H4 (cell line): ENCODE measurements around the gene ITPRID2. TPM values are rescaled to one million over a fixed set of nuclear protein-coding genes. Genes with fewer than 3 reads are reported as not detected.

Experiments
- DNase-seq: peaks from one replicate; pipeline ENCODE4 v3.0.0-alpha.2; 2015; ENCODE audit warnings: low spot score
- total RNA-seq: library from RNA; depleted of rRNA; stranded (reverse); fragments of >200 nt; shearing (Covaris generic); gene quantifications from 2 replicates; pipeline ENCODE4 v1.2.3, GENCODE V29; 2014

The ITPRID2 gene
- total RNA-seq, 1 experiment from 2014 or later = 68.5 TPM

DNA sequence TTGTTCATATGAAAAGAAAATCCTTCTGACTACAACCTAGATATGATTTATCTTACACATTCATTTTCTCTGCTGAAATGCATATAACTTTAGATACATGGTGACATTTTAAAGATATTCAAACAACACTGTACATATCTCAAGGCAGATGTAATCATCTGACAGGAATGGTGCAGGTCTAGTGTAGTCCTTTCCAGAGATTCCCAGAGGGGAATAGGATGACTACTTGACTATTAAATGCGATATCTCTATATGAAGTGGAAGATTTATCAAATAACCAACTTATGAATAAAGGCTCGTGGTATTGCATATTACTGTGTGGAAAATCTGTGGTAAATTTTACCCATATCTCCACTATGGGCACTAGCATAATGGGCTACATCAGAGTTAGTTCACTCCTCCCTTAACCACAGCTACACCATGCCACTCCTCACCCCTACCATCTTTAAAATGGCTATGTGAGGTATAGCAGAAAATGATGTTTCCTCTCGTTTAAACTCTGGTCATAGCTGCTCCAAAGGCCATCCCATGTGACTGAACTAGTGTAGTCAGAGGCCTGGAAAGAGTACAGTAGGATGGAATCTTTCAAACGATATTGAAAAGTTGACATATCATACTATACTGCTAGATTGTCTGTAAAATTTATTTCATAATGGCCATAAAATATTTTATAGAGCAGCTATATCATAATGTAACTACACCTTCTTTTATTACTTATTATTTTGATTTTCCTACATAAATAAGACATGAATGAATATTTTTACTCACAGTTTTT lies 9.1 kb upstream of the ITPRID2 start:
- DNase-seq = no peak

- no peak for DNase-seq
These were observed 6.9 kb upstream of the ITPRID2 start for GRCh38 chr2:181884601-181885000.

- DNase-seq = no peak
These were observed 6.4 kb upstream of the ITPRID2 start for GRCh38 chr2:181885096-181885495.

GRCh38 chr2:181886192-181886591 lies 5.3 kb upstream of the ITPRID2 start:
- no peak for DNase-seq

- DNase-seq = no peak
These were observed 4.5 kb upstream of the ITPRID2 start for GRCh38 chr2:181887045-181887444.

- no peak for DNase-seq
These were observed 1.8 kb upstream of the ITPRID2 start for GRCh38 chr2:181889776-181890175.

DNA sequence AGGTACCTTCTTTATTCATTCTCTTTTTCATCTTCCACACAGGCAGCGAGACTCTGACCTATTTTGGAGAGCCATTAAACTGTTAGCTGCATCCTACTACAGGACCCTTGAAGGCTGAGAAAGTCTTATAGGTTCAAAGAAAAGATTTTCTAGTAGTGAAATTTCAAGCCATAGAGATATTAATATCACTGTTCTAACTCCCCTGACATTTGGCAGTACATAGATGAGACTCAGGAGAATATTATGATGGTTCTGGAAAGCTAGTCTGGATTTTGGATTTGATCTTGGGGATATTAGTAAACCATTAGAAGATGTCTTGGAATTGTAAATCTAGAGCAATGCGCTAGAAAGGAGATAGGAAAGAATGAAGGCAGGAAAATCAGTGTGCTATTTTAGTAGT lies 1.3 kb upstream of the ITPRID2 start:
- no peak for DNase-seq

DNA sequence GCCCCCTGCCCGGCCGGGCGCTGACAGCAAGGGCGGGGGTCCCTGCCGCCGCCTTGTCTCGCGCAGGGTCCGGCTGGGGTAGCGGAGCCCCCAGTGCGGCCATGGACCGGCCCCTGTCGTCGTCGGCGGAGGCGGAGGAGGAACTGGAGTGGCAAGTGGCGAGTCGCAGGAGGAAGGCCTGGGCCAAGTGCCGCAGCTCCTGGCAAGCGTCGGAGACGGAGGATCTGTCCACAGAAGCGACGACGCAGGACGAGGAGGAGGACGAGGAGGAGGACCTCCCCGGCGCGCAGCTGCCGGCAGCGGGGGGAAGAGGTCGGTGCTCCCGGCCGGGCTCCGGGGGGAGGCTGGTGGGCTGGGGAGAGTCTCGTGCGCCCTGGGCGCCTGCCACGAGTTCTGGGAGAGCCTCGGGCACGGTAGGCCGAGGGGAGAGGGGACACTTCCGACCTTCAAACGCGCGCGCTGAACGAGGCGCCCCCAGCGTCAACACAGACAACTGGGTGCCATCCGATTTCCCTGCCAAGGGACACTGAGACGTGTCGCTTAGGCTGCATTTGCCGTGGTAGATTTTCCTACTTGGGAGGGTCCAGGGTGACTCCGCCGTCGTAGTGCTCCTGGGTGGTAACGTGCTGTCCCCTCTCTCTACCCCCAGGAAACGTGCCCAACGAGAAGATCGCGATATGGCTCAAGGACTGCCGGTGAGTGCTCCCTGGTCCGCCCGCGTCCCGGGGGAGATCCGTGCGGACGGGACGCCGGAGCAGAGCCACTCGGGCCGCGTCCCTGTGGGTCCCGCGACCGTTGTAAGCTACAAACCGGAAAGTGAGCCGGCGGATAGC lies 652 bp downstream of the ITPRID2 start:
- DNase-seq = peak; percentile 61

- DNase-seq = no peak
These were observed 1.4 kb downstream of the ITPRID2 start for GRCh38 chr2:181892799-181893435.

DNA sequence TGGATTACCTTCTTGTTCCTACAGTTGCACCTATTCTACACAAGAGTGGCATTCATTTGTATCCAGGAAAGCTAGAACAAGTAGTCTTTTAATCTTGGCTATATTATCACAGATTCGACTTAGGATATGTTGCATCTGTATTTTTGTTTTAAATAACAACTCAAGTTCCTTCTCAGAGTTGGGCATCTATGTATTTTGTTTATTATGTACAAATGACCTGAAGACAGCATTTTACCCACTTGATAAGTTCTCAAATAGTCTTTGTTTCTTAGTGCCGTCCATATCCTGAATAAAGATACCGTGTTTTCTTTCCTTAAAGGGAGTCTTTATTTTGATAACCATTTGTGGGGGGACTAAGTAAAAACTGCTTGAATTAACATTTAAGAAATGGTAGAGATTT lies 2.9 kb downstream of the ITPRID2 start:
- no peak for DNase-seq

GRCh38 chr2:181895818-181896217 lies 4.3 kb downstream of the ITPRID2 start:
- no peak for DNase-seq

GRCh38 chr2:181896286-181896685 lies 4.8 kb downstream of the ITPRID2 start:
- no peak for DNase-seq

DNA sequence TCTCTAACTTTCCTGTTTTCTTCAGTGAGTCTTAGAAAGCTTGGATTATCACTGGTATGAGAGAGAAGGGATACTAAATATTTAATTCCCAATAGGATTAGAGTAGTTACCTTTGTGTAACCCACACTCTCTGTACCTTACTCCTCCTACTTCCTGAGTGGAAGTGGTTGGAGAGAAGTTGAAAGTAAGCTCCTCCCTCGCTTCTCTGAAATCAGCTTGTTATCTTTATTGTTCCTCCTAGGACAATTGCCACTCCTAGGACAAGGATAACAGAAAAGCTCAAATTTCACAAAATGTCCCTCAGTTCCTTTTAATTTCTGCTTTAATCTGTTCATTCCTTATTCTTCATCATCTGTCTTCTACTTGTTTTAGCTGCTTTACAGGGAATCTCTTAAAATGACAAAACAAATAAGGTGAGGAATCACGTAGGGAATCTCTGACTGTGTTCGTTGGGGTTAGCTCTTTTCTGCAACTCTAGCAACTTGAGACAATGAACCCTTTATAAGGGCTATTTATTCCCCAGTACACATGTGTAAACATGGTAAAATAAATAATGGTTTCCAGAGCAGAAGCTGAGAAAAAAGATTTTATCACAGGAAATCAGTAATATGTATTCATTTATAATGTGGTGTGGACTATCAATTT lies 8.6 kb downstream of the ITPRID2 start:
- no peak for DNase-seq

GRCh38 chr2:181902625-181903024 lies 11.1 kb downstream of the ITPRID2 start:
- no peak for DNase-seq

- peak; percentile 21 for DNase-seq
These were observed 12.6 kb downstream of the ITPRID2 start for GRCh38 chr2:181904022-181904632.

GRCh38 chr2:181907057-181907456 lies 15.5 kb downstream of the ITPRID2 start:
- no peak for DNase-seq

GRCh38 chr2:181907635-181908034 lies 16.1 kb downstream of the ITPRID2 start:
- no peak for DNase-seq

- no peak for DNase-seq
These were observed 18.7 kb downstream of the ITPRID2 start for GRCh38 chr2:181910028-181910831.

- DNase-seq = no peak
These were observed 20.3 kb downstream of the ITPRID2 start for GRCh38 chr2:181911830-181912229.

DNA sequence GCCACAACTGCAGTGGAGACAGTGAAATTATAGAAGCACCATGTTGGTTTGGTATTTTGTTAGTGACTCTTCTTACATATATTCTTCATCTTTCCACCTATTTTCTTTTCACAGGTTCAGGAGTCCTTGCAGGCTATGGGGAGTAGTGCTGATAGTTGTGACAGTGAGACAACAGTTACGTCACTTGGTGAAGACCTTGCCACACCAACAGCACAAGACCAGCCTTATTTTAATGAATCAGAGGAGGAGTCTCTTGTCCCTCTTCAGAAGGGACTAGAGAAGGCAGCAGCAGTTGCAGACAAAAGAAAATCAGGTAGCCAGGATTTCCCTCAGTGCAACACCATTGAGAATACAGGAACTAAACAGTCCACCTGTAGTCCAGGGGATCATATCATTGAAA lies 23.6 kb downstream of the ITPRID2 start:
- no peak for DNase-seq
